K562 (cell line): ENCODE results near the gene MYO15A. TPM values are rescaled to one million over a fixed set of nuclear protein-coding genes. Genes with fewer than 3 reads are reported as not detected.

Experiments
- ATAC-seq: fragments of 200-7000 bp; cut with Tn5 transposase; 3 replicates; pipeline ENCODE4 v1.9.1; 2020; ENCODE audit warnings: moderate library complexity
- BruUV-seq: library from RNA; stranded (reverse); fragments of 400-500 nt; replicated peaks from 2 replicates; lab custom pipeline; 2021; lab: Mats Ljungman, UMichigan
- CTCF ChIA-PET: fragments of 300-600 bp; formaldehyde crosslinking; extraction: SDS; loops from one replicate; lab custom pipeline; 2021; ENCODE audit warnings: low intra/inter-chr PET ratio; lab: Yijun Ruan, JAX
- POLR2A ChIA-PET: fragments of 300-600, 350-650 bp; sonication (Branson Sonifier 250); formaldehyde crosslinking; extraction: SDS; loops from one replicate; lab custom pipeline; 2021; ENCODE audit warnings: antibody characterized with exemption, inconsistent platforms; lab: Yijun Ruan, JAX
- DNase-seq, 4 experiments: peaks; one replicate each; pipeline versions ENCODE4 v3.0.0 to v3.0.0-alpha.2; 2011 to 2018; ENCODE audit warnings: low spot score in 3 of 4, mixed read lengths in 3 of 4; ENCODE audit errors: extremely low read depth in 1 of 4
- FAIRE-seq: peaks from 2 replicates; lab custom pipeline; 2011; peaks lifted over from hg19 to GRCh38; lab: Jason Lieb, UNC
- H2AFZ ChIP-seq: 2 replicates; pipeline ENCODE4 v1.6.0; 2011; ENCODE audit warnings: low read depth, low read length, control low read depth, inconsistent platforms
- H3K27ac ChIP-seq: fragments of 200-600 bp; 3 replicates; pipeline ENCODE4 v1.8.0; 2011; ENCODE audit warnings: low read depth, mild to moderate bottlenecking, control low read depth, inconsistent platforms, low read length, moderate library complexity, mixed read lengths; ENCODE audit errors: extremely low read depth
- H3K27me3 ChIP-seq, 2 experiments: fragments of 300-600 bp in 1 of 2; 2 replicates in 1 of 2; 3 replicates in 1 of 2; pipeline versions ENCODE4 v1.6.0 to v1.8.0; 2011; ENCODE audit warnings: inconsistent platforms in 2 of 2, low read length in 2 of 2, mild to moderate bottlenecking in 1 of 2, mixed read lengths in 1 of 2, moderate library complexity in 1 of 2; ENCODE audit not compliant: control insufficient read depth in 2 of 2, insufficient read depth in 2 of 2
- H3K36me3 ChIP-seq: fragments of 300-600 bp; 3 replicates; pipeline ENCODE4 v1.8.0; 2011; ENCODE audit warnings: mild to moderate bottlenecking, low read length, inconsistent platforms; ENCODE audit not compliant: control insufficient read depth, insufficient read depth
- H3K4me1 ChIP-seq, 2 experiments: fragments of 200-600 bp in 1 of 2; replicated peaks in 1 of 2; 2 replicates in 1 of 2; 3 replicates in 1 of 2; pipeline versions ENCODE4 v1.5.1 to v1.8.0; 2011; ENCODE audit warnings: inconsistent platforms in 2 of 2, low read length in 2 of 2, mild to moderate bottlenecking in 1 of 2, mixed read lengths in 1 of 2, moderate library complexity in 1 of 2; ENCODE audit not compliant: control insufficient read depth in 2 of 2, insufficient read depth in 2 of 2
- H3K4me2 ChIP-seq: 2 replicates; pipeline ENCODE4 v1.6.1; 2011; ENCODE audit warnings: low read length, control low read depth, inconsistent platforms, mixed read lengths; ENCODE audit not compliant: insufficient read depth
- H3K4me3 ChIP-seq: fragments of 200-600 bp; sonication (generic), shearing (Covaris generic); 2 replicates; pipeline ENCODE4 v1.5.1; 2016; ENCODE audit warnings: control low read depth, inconsistent platforms
- H3K79me2 ChIP-seq: fragments of 200-600 bp; 3 replicates; pipeline ENCODE4 v1.8.0; 2011; ENCODE audit warnings: low read length, inconsistent platforms; ENCODE audit not compliant: control insufficient read depth, insufficient read depth
- H3K9ac ChIP-seq, 2 experiments: 2 replicates each; pipeline versions ENCODE4 v1.6.0 to v1.6.1; 2011; ENCODE audit warnings: low read depth in 2 of 2, low read length in 2 of 2, control low read depth in 1 of 2, inconsistent platforms in 1 of 2, mild to moderate bottlenecking in 1 of 2, mixed read lengths in 1 of 2; ENCODE audit not compliant: insufficient read depth in 1 of 2
- H3K9me1 ChIP-seq: one replicate; pipeline ENCODE4 v1.6.0; 2011; ENCODE audit warnings: inconsistent platforms, mild to moderate bottlenecking, low read length, moderate library complexity; ENCODE audit not compliant: control insufficient read depth, insufficient read depth
- H3K9me3 ChIP-seq: replicated peaks from 2 replicates; pipeline ENCODE4 v1.5.1; 2011; ENCODE audit warnings: low read depth, low read length, inconsistent platforms; ENCODE audit not compliant: control insufficient read depth, insufficient read depth
- H4K20me1 ChIP-seq: replicated peaks from 2 replicates; pipeline ENCODE4 v1.6.1; 2011; ENCODE audit warnings: low read length, inconsistent platforms, mixed read lengths; ENCODE audit not compliant: control insufficient read depth, insufficient read depth
- ASH1L ChIP-seq: fragments of 450-650 bp; IDR thresholded peaks from 2 replicates; pipeline ENCODE4 v1.6.1; 2018; ENCODE audit warnings: borderline replicate concordance, mild to moderate bottlenecking, low read depth; ENCODE audit not compliant: partially characterized antibody
- BRD9 ChIP-seq: fragments of 450-650 bp; IDR thresholded peaks from 2 replicates; pipeline ENCODE4 v1.6.1; 2018; ENCODE audit warnings: low read depth; ENCODE audit not compliant: partially characterized antibody
- CTCFL ChIP-seq: IDR thresholded peaks from 2 replicates; pipeline ENCODE4 v1.6.1; 2011; ENCODE audit warnings: borderline replicate concordance, low read depth, mild to moderate bottlenecking, moderate library complexity, low read length; ENCODE audit not compliant: insufficient read depth, poor library complexity, severe bottlenecking
- HMGXB4 ChIP-seq: sonication (generic); formaldehyde crosslinking; IDR thresholded peaks from 2 replicates; pipeline ENCODE4 v1.8.1; 2023; ENCODE audit warnings: mild to moderate bottlenecking, missing genetic modification reagents
- KDM1A ChIP-seq, 2 experiments: fragments of 450-650 bp; IDR thresholded peaks; 2 replicates each; pipeline ENCODE4 v1.6.1; 2016; ENCODE audit warnings: mild to moderate bottlenecking in 2 of 2
- NFIX ChIP-seq: fragments of 250-450 bp; sonication (Bioruptor Pico); IDR thresholded peaks from 2 replicates; pipeline ENCODE4 v1.4.0; 2020; ENCODE audit warnings: low read depth, mild to moderate bottlenecking, moderate library complexity
- RBM25 ChIP-seq: fragments of 200-400 bp; formaldehyde crosslinking; IDR thresholded peaks from 2 replicates; pipeline ENCODE4 v1.6.1; 2018; ENCODE audit warnings: low read length, low read depth, moderate library complexity; ENCODE audit not compliant: severe bottlenecking
- SLC30A9 ChIP-seq: fragments of 250-450 bp; sonication (Bioruptor Pico); IDR thresholded peaks from 2 replicates; pipeline ENCODE4 v1.8.0; 2022; ENCODE audit warnings: mild to moderate bottlenecking, moderate library complexity
- U2AF2 ChIP-seq: fragments of 200-400 bp; formaldehyde crosslinking; optimal IDR thresholded peaks from 2 replicates; pipeline ENCODE3; 2017; ENCODE audit warnings: low read depth, mild to moderate bottlenecking, low read length
- UBTF ChIP-seq, 2 experiments: IDR thresholded peaks; 2 replicates each; pipeline ENCODE4 v1.6.1; 2012; ENCODE audit warnings: improper control_type of control experiment in 2 of 2, low read depth in 2 of 2, low read length in 2 of 2, borderline replicate concordance in 1 of 2
- ZBTB34 ChIP-seq: fragments of 250-450 bp; sonication (Bioruptor Pico); IDR thresholded peaks from 2 replicates; pipeline ENCODE4 v1.8.0; 2021; ENCODE audit warnings: mild to moderate bottlenecking, moderate library complexity
- ZC3H4 ChIP-seq: sonication (generic); formaldehyde crosslinking; IDR thresholded peaks from 2 replicates; pipeline ENCODE4 v1.9.0; 2021; ENCODE audit warnings: missing genetic modification reagents, borderline replicate concordance
- ZFPM2 ChIP-seq: fragments of 250-450 bp; sonication (Bioruptor Pico); IDR thresholded peaks from 2 replicates; pipeline ENCODE4 v1.5.1; 2022; ENCODE audit warnings: mild to moderate bottlenecking
- ZKSCAN1 ChIP-seq: fragments of 150-350 bp; IDR thresholded peaks from 2 replicates; pipeline ENCODE4 v1.6.1; 2016; ENCODE audit warnings: low read depth, low read length
- ZNF75A ChIP-seq: fragments of 450-650 bp; formaldehyde crosslinking; IDR thresholded peaks from 2 replicates; pipeline ENCODE4 v1.4.0; 2020; ENCODE audit warnings: mild to moderate bottlenecking
- in situ Hi-C: fragments of 300-500 bp; cut with MboI; formaldehyde crosslinking; loops from 4 replicates; pipeline ENCODE4 v1.15.0; 2018; ENCODE audit warnings: inconsistent platforms, mixed read lengths
- intact Hi-C: fragments of 100-400 bp; cut with micrococcal nuclease; formaldehyde crosslinking; loops from 2 replicates; pipeline ENCODE4 v1.14.2; 2022
- polyA plus RNA-seq, 8 experiments: library from polyadenylated mRNA; depleted of rRNA in 4 of 8; stranded (reverse) in 5 of 8; unstranded in 3 of 8; fragments of >200 nt; fragmentation: Nextera tagmentation in 2 of 8; fragmentation: Illumina TruSeq in 1 of 8; extraction: Ambion mirVana in 2 of 8; extraction: Trizol in 1 of 8; gene quantifications; 2 replicates each; pipeline versions ENCODE4 v1.2.1 to v1.2.3, GENCODE V29; 2011 to 2014; ENCODE audit warnings: inconsistent platforms in 1 of 8, missing spikeins in 1 of 8
- total RNA-seq, 7 experiments: library from RNA; depleted of rRNA in 6 of 7; stranded (reverse); fragments of >200 nt in 6 of 7; fragmentation: Illumina TruSeq in 2 of 7; extraction: Trizol in 2 of 7; gene quantifications; 2 replicates each; pipeline versions ENCODE4 v1.2.1 to v1.2.3, GENCODE V29; 2011 to 2021; ENCODE audit warnings: low replicate concordance in 1 of 7

MYO15A gene
- total and polyA plus RNA-seq, 9 of the 15 experiments (the other 6 are each of a cell fraction or from before 2014, with no cell fraction given), result 0.05 to 0.88 (median 0.14) TPM; not detected in 1

- POLR2A ChIA-PET, result interaction anchor here (0.6 kb wide), 1 partner anchor 50 kb away, joined by 3 read pairs; no protein-coding TSS in a partner anchor
- H3K9me3 ChIP-seq, result no peaks in the 10 kb centered on the region
- H3K4me1 ChIP-seq, result peaks cover 14 to 23% of the 10 kb centered on the region in 2 experiments
- no peak for ATAC-seq
- no peaks in the 10 kb centered on the region for H4K20me1 ChIP-seq
- H3K9me1 ChIP-seq, result no peaks in the 10 kb centered on the region
- FAIRE-seq, result no peak
- no peaks in the 10 kb centered on the region for H3K36me3 ChIP-seq
- DNase-seq, result no peak
- in situ Hi-C loops (no loop called here), intact Hi-C loops (no loop called here)
- no peak overlapping the region for H3K4me3 ChIP-seq
- no peak overlapping the region for H2AFZ ChIP-seq
- H3K27me3 ChIP-seq, result no peaks in the 10 kb centered on the region
- no peak overlapping the region for H3K4me2 ChIP-seq
- CTCF ChIA-PET, result no interaction called here
- peak overlapping the region in 1 of 2 experiments; percentile 19; a peak in 1 of 4 replicates for H3K9ac ChIP-seq
- no peaks in the 10 kb centered on the region for H3K79me2 ChIP-seq
- no peak overlapping the region for H3K27ac ChIP-seq
- BruUV-seq, result no TSS peak
- no peak for TF ChIP-seq ZC3H4 (CRISPR knock-in tag)
- TF ChIP-seq SLC30A9 (CRISPR knock-in tag), result no peak
- no peak for TF ChIP-seq ZFPM2
- TF ChIP-seq ZNF75A (CRISPR knock-in tag), result no peak
- TF ChIP-seq ZBTB34 (CRISPR knock-in tag), result no peak
- TF ChIP-seq HMGXB4 (CRISPR knock-in tag), result no peak
- TF ChIP-seq U2AF2, result no peak
- no peak for TF ChIP-seq CTCFL
- no peak for TF ChIP-seq NFIX (CRISPR knock-in tag)
- peak; percentile 87 for TF ChIP-seq RBM25
- no peak for TF ChIP-seq ZKSCAN1
- TF ChIP-seq BRD9, result no peak
- peak in 1 of 2 experiments; percentile 48; a peak in 2 of 4 replicates for TF ChIP-seq KDM1A (IDR thresholded peaks at IDR 0.05)
- TF ChIP-seq ASH1L, result no peak
- TF ChIP-seq UBTF (IDR thresholded peaks at IDR 0.05; ENCODE audit: borderline replicate concordance in 1 of 2, low read depth in 2 of 2, low read length in 2 of 2), result no peak
Measured at GRCh38 chr17:18177133-18177532, 68.6 kb downstream of the MYO15A start.
